Neural crest cell (in vitro differentiated cells): ENCODE results near the gene PISD. TPM values are rescaled to one million over a fixed set of nuclear protein-coding genes. Genes with fewer than 3 reads are reported as not detected.

ENCODE experiments used
- DNase-seq: peaks from one replicate; pipeline ENCODE4 v3.0.0; 2021; ENCODE audit warnings: low read depth, mixed read lengths, low spot score
- H3K27ac Mint-ChIP-seq: one replicate; pipeline ENCODE4 v1.8.0; 2021; ENCODE audit warnings: mild to moderate bottlenecking, mixed read lengths; ENCODE audit not compliant: unreplicated experiment
- H3K27me3 Mint-ChIP-seq: 2 replicates; pipeline ENCODE4 v1.8.0; 2021; ENCODE audit warnings: low read depth, mild to moderate bottlenecking, mixed read lengths
- H3K36me3 Mint-ChIP-seq: 2 replicates; pipeline ENCODE4 v1.8.0; 2021; ENCODE audit warnings: low read depth, mild to moderate bottlenecking, mixed read lengths
- H3K4me1 Mint-ChIP-seq: 2 replicates; pipeline ENCODE4 v1.8.0; 2021; ENCODE audit warnings: mixed read lengths
- H3K4me3 Mint-ChIP-seq: one replicate; pipeline ENCODE4 v1.8.0; 2021; ENCODE audit warnings: mild to moderate bottlenecking, mixed read lengths
- H3K9me3 Mint-ChIP-seq: 2 replicates; pipeline ENCODE4 v1.8.0; 2021; ENCODE audit warnings: mixed read lengths
- CTCF ChIP-seq: fragments of 200-600 bp; sonication (generic); conservative IDR thresholded peaks from 2 replicates; pipeline ENCODE4 v1.5.0; 2021; ENCODE audit warnings: antibody characterized with exemption, mild to moderate bottlenecking
- total RNA-seq: library from RNA; stranded (reverse); gene quantifications from 2 replicates; pipeline ENCODE4 v1.2.1, GENCODE V29; 2021

The PISD gene
- total RNA-seq, 1 donor from 2014 or later, result 29.0 TPM

- Mint-ChIP-seq H3K27ac (no peak overlapping the region), H3K9me3 (no peaks in the 10 kb centered on the region), H3K36me3 (peaks cover 3% of the 10 kb centered on the region), H3K4me1 (peaks cover 26% of the 10 kb centered on the region), H3K4me3 (no peak overlapping the region), H3K27me3 (no peaks in the 10 kb centered on the region)
- TF ChIP-seq CTCF, result no peak
- DNase-seq, result no peak
Measured at GRCh38 chr22:31620756-31621480, 41.1 kb downstream of the PISD start.

- Mint-ChIP-seq H3K36me3 (peaks cover 3% of the 10 kb centered on the region), H3K9me3 (no peaks in the 10 kb centered on the region), H3K4me3 (no peak overlapping the region), H3K27ac (no peak overlapping the region), H3K4me1 (peaks cover 24% of the 10 kb centered on the region), H3K27me3 (no peaks in the 10 kb centered on the region)
- no peak for TF ChIP-seq CTCF
- DNase-seq, result no peak
Measured at GRCh38 chr22:31619611-31620300, 42.3 kb downstream of the PISD start.

- TF ChIP-seq CTCF, result no peak
- peak overlapping the region; percentile 50 for H3K27ac Mint-ChIP-seq
- H3K4me1 Mint-ChIP-seq, result peaks cover 19% of the 10 kb centered on the region
- no peaks in the 10 kb centered on the region for H3K27me3 Mint-ChIP-seq
- no peaks in the 10 kb centered on the region for H3K9me3 Mint-ChIP-seq
- DNase-seq, result no peak
- peaks cover 3% of the 10 kb centered on the region for H3K36me3 Mint-ChIP-seq
- no peak overlapping the region for H3K4me3 Mint-ChIP-seq
Measured at GRCh38 chr22:31618471-31619176, 43.4 kb downstream of the PISD start.

GRCh38 chr22:31618057-31618456 is 44.0 kb downstream of the PISD start:
- Mint-ChIP-seq H3K9me3 (no peaks in the 10 kb centered on the region), H3K27me3 (no peaks in the 10 kb centered on the region), H3K27ac (no peak overlapping the region), H3K4me3 (no peak overlapping the region), H3K4me1 (peaks cover 19% of the 10 kb centered on the region), H3K36me3 (peaks cover 3% of the 10 kb centered on the region)
- TF ChIP-seq CTCF, result no peak
- DNase-seq, result no peak

GRCh38 chr22:31616315-31616980 is 45.6 kb downstream of the PISD start:
- peaks cover 19% of the 10 kb centered on the region for H3K4me1 Mint-ChIP-seq
- H3K27me3 Mint-ChIP-seq, result no peaks in the 10 kb centered on the region
- no peak for TF ChIP-seq CTCF
- H3K9me3 Mint-ChIP-seq, result no peaks in the 10 kb centered on the region
- peaks cover 3% of the 10 kb centered on the region for H3K36me3 Mint-ChIP-seq
- peak overlapping the region; percentile 9 for H3K4me3 Mint-ChIP-seq
- DNase-seq, result no peak
- no peak overlapping the region for H3K27ac Mint-ChIP-seq
